ENCODE measurements around the gene AP2A2. TPM values are rescaled to one million over a fixed set of nuclear protein-coding genes. Genes with fewer than 3 reads are reported as not detected.

AP2A2 gene
- total RNA-seq, 4 donors from 2014 or later: 70.5 to 130 (median 102) TPM

DNA sequence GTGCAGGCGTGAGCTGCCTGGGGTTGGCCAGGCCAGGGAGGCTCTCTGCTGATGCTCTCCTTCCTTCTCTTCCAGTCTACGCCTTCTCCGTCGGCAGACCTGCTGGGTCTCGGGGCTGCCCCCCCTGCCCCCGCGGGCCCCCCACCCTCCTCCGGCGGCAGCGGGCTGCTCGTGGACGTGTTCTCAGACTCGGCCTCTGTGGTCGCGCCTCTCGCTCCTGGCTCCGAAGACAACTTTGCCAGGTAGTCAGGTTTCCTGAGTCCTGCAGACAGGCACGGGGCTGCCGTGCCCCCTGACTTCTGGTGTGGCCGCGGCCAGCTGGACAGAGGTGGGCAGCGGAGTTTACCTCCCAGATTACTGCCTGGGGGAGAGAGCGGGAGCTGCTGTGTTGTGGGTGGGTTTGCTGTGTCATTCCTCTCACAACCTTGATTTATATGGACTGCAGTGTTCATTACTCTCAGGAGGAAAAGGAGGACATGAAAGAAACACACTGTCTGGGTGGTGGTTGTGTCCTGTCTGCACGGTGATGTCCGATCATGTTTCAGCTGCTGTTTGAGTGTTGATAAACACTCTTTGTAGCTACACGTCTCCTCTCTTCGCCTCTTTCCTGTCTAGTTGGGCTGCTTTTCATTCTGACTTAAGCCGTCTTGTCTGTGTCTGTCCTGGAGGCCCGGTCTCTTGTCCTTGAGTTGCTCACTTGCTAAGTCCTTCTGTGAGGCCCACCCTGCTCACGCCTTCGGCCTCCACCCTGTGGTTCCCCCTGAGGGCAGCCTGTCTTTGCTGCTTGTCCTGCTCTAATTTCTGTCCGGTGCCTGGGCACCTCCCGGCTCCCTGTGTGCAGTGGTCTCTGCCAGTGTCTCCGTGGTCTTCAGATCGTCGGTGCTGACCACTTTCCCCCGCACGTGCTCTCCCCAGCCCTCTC, 74.9 kb downstream of the AP2A2 start:
- Histone ChIP-seq H3K4me1 (no peaks in the 10 kb centered on the region), H3K9me3 (no peaks in the 10 kb centered on the region), H3K4me3 (no peak overlapping the region), H3K27ac (no peak overlapping the region), H3K27me3 (no peaks in the 10 kb centered on the region), H3K36me3 (peaks cover 0 to 26% (median 9%) of the 10 kb centered on the region in 4 donors)
- intact Hi-C loops (cut with DNase I; ENCODE audit: low total_unique reads): no loop called here
- TF ChIP-seq POLR2A (IDR thresholded peaks at IDR 0.05) (no peak), POLR2AphosphoS5 (IDR thresholded peaks at IDR 0.05) (no peak), EP300 (IDR thresholded peaks at IDR 0.05; ENCODE audit: low read depth) (no peak)
- TF ChIP-seq, protein P1, sequence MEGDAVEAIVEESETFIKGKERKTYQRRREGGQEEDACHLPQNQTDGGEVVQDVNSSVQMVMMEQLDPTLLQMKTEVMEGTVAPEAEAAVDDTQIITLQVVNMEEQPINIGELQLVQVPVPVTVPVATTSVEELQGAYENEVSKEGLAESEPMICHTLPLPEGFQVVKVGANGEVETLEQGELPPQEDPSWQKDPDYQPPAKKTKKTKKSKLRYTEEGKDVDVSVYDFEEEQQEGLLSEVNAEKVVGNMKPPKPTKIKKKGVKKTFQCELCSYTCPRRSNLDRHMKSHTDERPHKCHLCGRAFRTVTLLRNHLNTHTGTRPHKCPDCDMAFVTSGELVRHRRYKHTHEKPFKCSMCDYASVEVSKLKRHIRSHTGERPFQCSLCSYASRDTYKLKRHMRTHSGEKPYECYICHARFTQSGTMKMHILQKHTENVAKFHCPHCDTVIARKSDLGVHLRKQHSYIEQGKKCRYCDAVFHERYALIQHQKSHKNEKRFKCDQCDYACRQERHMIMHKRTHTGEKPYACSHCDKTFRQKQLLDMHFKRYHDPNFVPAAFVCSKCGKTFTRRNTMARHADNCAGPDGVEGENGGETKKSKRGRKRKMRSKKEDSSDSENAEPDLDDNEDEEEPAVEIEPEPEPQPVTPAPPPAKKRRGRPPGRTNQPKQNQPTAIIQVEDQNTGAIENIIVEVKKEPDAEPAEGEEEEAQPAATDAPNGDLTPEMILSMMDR (IDR thresholded peaks at IDR 0.05): no peak
- no peak for DNase-seq
- 93 to 94% methylated on average over 6 to 37 of the region's 38 CpGs for WGBS, 2 donors (ENCODE audit: low coverage in 1 of 2)
- in situ Hi-C loops (cut with MboI; ENCODE audit: low pct_ligation_motif_present in 1 of 4, low pct_unique_long_range_greater_than_20kb in 1 of 4, low sequenced_read_pairs in 3 of 4): no loop called here

DNA sequence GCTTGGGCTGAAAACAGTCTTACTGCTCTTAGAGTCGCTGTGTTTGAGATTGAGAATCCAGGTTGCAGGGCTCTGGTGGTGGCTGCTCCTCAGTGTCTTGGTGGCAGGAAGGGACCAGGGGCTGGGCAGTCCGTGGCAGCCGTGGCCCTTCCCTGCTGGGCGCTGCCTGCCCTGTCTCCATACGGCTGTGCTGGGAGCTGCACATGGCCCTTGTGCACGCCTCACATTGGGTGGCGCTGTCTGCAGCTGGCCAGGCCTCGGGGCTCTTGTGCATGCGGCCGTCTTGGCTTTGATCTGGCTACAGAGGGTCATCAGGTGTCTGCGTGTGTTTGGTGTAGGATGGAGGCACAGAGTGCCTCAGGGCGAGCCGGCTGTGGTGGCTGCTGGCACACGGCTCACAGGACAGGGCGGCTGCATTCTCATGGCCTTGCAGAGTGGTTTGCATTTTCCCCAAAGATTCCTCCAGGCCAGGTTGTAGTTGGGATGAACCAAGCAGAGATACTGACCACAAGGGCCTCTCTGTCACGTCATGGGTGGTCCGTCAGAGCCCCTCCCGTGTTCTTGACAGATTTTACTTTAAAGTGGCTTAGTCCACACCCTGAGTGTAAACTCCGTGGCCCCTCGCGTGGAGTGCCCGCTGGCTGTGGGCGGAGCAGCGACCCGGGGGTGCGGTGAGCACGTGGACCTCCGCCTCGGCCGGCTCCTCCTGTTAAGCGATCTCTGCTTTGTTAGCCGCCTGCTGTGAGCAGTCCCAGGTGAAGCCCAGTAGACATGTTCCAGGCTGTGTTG, 76.1 kb downstream of the AP2A2 start:
- Histone ChIP-seq H3K27me3 (no peaks in the 10 kb centered on the region), H3K9me3 (no peaks in the 10 kb centered on the region), H3K4me1 (no peaks in the 10 kb centered on the region), H3K4me3 (no peak overlapping the region), H3K27ac (no peak overlapping the region), H3K36me3 (peaks cover 0 to 26% (median 11%) of the 10 kb centered on the region in 4 donors)
- in situ Hi-C loops (cut with MboI; ENCODE audit: low pct_ligation_motif_present in 1 of 4, low pct_unique_long_range_greater_than_20kb in 1 of 4, low sequenced_read_pairs in 3 of 4) (no loop called here), intact Hi-C loops (cut with DNase I; ENCODE audit: low total_unique reads) (no loop called here)
- TF ChIP-seq, protein P1 (IDR thresholded peaks at IDR 0.05): no peak
- TF ChIP-seq POLR2AphosphoS5 (IDR thresholded peaks at IDR 0.05) (no peak), POLR2A (IDR thresholded peaks at IDR 0.05) (no peak)
- 93% methylated on average over 32 of the region's 32 CpGs; no CpG with 5 or more reads in 1 of the 2 donors for WGBS, 2 donors (ENCODE audit: low coverage in 1 of 2)
- DNase-seq: no peak

DNA sequence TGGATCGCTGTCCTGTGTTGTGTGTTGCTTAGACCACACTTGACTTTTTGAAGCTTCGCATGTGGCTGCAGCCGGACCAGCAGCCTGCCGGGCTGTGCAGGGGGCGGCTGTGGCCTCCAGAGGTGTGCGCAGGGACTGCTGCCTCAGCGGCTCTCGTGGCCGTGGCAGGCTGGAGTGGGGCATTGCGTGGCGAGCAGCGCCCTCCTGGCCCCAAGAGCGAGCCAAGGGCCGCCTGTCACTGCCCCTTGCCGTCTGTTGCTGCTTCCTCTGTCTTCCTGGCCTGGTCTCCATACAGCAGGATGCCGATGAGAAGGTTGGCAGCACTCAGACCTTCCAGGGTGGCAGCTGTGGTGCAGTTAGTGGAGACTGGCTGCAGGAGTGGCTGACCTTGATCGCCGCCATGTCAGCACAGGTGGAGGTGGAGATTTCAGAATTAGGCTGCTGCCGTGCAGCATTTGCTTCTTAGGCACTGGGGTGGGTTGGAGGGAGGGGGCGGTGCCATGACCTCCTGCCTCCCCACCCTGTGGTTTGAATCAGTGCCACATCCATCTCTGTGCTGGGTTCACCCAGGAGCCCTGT, 76.8 kb downstream of the AP2A2 start:
- Histone ChIP-seq H3K4me3 (no peak overlapping the region), H3K27me3 (no peaks in the 10 kb centered on the region), H3K36me3 (peaks cover 0 to 28% (median 13%) of the 10 kb centered on the region in 4 donors), H3K9me3 (no peaks in the 10 kb centered on the region), H3K27ac (no peak overlapping the region), H3K4me1 (no peaks in the 10 kb centered on the region)
- WGBS, 2 donors (ENCODE audit: low coverage in 1 of 2): 95% methylated on average over 19 of the region's 20 CpGs; no CpG with 5 or more reads in 1 of the 2 donors
- TF ChIP-seq EP300 (IDR thresholded peaks at IDR 0.05; ENCODE audit: low read depth) (no peak), POLR2A (IDR thresholded peaks at IDR 0.05) (no peak), POLR2AphosphoS5 (IDR thresholded peaks at IDR 0.05) (no peak)
- TF ChIP-seq, protein P1 (IDR thresholded peaks at IDR 0.05): no peak
- in situ Hi-C loops (cut with MboI; ENCODE audit: low pct_ligation_motif_present in 1 of 4, low pct_unique_long_range_greater_than_20kb in 1 of 4, low sequenced_read_pairs in 3 of 4) (no loop called here), intact Hi-C loops (cut with DNase I; ENCODE audit: low total_unique reads) (no loop called here)
- no peak for DNase-seq

DNA sequence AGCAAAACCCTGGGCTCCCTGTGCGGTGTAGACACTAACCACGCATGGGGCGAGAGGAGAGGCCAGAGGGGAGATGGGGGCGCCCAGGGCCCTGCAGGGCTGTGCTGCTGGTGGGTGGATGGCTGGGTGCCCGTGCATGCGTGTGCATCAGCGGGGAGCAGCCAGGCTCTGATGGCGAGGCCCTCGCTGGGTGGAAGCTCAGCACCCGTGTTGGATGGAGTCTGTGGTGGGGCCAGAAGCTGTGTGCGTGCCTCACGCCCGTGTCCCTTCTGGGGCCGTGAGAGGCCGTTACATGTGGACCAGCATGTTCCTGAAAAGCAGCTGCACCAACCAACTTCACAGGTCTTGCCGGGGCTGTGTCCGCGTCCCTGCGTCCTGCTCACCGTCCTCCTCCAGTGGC, 77.5 kb downstream of the AP2A2 start:
- no peak overlapping the region for H3K27ac ChIP-seq
- in situ Hi-C loops (cut with MboI; ENCODE audit: low pct_ligation_motif_present in 1 of 4, low pct_unique_long_range_greater_than_20kb in 1 of 4, low sequenced_read_pairs in 3 of 4) (no loop called here), intact Hi-C loops (cut with DNase I; ENCODE audit: low total_unique reads) (no loop called here)
- H3K4me1 ChIP-seq: no peaks in the 10 kb centered on the region
- H3K4me3 ChIP-seq: no peak overlapping the region
- H3K27me3 ChIP-seq: no peaks in the 10 kb centered on the region
- DNase-seq: no peak
- H3K9me3 ChIP-seq: no peaks in the 10 kb centered on the region
- WGBS, 2 donors (ENCODE audit: low coverage in 1 of 2): 89% methylated on average over 20 of the region's 20 CpGs; no CpG with 5 or more reads in 1 of the 2 donors
- TF ChIP-seq EP300 (IDR thresholded peaks at IDR 0.05; ENCODE audit: low read depth) (no peak), POLR2AphosphoS5 (IDR thresholded peaks at IDR 0.05) (no peak), POLR2A (IDR thresholded peaks at IDR 0.05) (no peak)
- TF ChIP-seq, protein P1 (IDR thresholded peaks at IDR 0.05): no peak
- peaks cover 0 to 35% (median 15%) of the 10 kb centered on the region in 4 donors for H3K36me3 ChIP-seq
